ENCODE results near the gene ORAI3. TPM values are rescaled to one million over a fixed set of nuclear protein-coding genes. Genes with fewer than 3 reads are reported as not detected.
A peak's percentile ranks its signal among the peaks of the same experiment; 100 is the strongest.

Gene ORAI3
- total and polyA plus RNA-seq, 2 of the 13 experiments (the other 11 are each of a cell fraction or from before 2014, with no cell fraction given) = 11.4 to 32.0 TPM

DNA sequence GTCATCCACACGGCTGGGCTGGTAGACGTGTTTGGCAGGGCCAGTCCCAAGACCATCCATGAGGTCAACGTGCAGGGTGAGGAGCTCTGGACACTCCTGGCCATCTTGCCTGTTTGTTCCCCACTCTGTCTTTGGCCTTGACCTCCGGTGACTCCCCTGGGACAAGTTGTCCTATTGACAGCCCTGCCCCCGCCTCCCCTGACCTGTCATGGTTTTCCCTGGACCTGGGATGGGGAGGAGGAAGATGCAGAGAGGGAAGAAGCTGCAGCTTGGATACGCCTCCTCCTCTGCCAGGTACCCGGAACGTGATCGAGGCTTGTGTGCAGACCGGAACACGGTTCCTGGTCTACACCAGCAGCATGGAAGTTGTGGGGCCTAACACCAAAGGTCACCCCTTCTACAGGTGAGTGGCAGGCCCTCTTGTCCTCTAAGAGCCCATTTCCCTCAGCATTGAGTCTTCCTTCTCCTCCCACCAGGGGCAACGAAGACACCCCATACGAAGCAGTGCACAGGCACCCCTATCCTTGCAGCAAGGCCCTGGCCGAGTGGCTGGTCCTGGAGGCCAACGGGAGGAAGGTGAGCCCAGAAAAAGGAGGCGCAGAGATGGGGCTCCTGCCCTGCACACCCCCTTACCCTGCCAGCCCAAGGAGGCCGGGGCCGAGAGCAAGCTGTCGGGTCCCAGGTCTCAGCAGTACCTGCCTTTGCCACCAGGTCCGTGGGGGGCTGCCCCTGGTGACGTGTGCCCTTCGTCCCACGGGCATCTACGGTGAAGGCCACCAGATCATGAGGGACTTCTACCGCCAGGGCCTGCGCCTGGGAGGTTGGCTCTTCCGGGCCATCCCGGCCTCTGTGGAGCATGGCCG, 37.5 kb downstream of the ORAI3 start (continued):
- TF ChIP-seq TFDP2 (CRISPR knock-in tag; IDR thresholded peaks at IDR 0.05) (no peak), POLR2G (IDR thresholded peaks at IDR 0.05; ENCODE audit: low read depth, low read length) (no peak; the same call in 1 of the 2 replicates), YY1 (IDR thresholded peaks at IDR 0.05; ENCODE audit: insufficient read depth, insufficient replicate concordance, low read depth, low read length) (no peak), EP300 (IDR thresholded peaks at IDR 0.05; ENCODE audit: low read depth in 2 of 2, low read length in 2 of 2) (no peak), EP300 (CRISPR knock-in tag; IDR thresholded peaks at IDR 0.05; ENCODE audit: borderline replicate concordance) (0 out of 2 replicates have a peak, but pooled peaks have one; percentile 23), ERF (CRISPR knock-in tag; IDR thresholded peaks at IDR 0.05) (no peak), DR1 (CRISPR knock-in tag; IDR thresholded peaks at IDR 0.05) (no peak), PCBP2 (optimal IDR thresholded peaks at IDR 0.05; ENCODE audit: low read depth, low read length, poor library complexity, severe bottlenecking) (no peak), MTA3 (CRISPR knock-in tag; IDR thresholded peaks at IDR 0.05) (no peak), SMARCC2 (IDR thresholded peaks at IDR 0.05) (no peak), ZNF839 (CRISPR knock-in tag; IDR thresholded peaks at IDR 0.05; ENCODE audit: borderline replicate concordance) (no peak), SKI (IDR thresholded peaks at IDR 0.05; ENCODE audit: partially characterized antibody) (peak; percentile 42), ZNF572 (CRISPR knock-in tag; IDR thresholded peaks at IDR 0.05) (no peak), MLLT10 (CRISPR knock-in tag; IDR thresholded peaks at IDR 0.05) (no peak), FOSL1 (CRISPR knock-in tag; IDR thresholded peaks at IDR 0.05; ENCODE audit: borderline replicate concordance) (no peak), ZNF335 (CRISPR knock-in tag; IDR thresholded peaks at IDR 0.05) (no peak), ZNF720 (CRISPR knock-in tag; IDR thresholded peaks at IDR 0.05) (no peak), REL (CRISPR knock-in tag; conservative IDR thresholded peaks at IDR 0.05) (no peak)
- TF ChIP-seq, protein P1, sequence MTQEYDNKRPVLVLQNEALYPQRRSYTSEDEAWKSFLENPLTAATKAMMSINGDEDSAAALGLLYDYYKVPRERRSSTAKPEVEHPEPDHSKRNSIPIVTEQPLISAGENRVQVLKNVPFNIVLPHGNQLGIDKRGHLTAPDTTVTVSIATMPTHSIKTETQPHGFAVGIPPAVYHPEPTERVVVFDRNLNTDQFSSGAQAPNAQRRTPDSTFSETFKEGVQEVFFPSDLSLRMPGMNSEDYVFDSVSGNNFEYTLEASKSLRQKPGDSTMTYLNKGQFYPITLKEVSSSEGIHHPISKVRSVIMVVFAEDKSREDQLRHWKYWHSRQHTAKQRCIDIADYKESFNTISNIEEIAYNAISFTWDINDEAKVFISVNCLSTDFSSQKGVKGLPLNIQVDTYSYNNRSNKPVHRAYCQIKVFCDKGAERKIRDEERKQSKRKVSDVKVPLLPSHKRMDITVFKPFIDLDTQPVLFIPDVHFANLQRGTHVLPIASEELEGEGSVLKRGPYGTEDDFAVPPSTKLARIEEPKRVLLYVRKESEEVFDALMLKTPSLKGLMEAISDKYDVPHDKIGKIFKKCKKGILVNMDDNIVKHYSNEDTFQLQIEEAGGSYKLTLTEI (CRISPR knock-in tag; conservative IDR thresholded peaks at IDR 0.05) = no peak
- TF ChIP-seq, protein P2, sequence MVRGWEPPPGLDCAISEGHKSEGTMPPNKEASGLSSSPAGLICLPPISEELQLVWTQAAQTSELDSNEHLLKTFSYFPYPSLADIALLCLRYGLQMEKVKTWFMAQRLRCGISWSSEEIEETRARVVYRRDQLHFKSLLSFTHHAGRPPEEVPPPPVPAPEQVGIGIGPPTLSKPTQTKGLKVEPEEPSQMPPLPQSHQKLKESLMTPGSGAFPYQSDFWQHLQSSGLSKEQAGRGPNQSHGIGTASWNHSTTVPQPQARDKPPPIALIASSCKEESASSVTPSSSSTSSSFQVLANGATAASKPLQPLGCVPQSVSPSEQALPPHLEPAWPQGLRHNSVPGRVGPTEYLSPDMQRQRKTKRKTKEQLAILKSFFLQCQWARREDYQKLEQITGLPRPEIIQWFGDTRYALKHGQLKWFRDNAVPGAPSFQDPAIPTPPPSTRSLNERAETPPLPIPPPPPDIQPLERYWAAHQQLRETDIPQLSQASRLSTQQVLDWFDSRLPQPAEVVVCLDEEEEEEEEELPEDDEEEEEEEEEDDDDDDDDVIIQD (CRISPR knock-in tag; IDR thresholded peaks at IDR 0.05; ENCODE audit: low read depth) = no peak
- TF ChIP-seq, protein P3, sequence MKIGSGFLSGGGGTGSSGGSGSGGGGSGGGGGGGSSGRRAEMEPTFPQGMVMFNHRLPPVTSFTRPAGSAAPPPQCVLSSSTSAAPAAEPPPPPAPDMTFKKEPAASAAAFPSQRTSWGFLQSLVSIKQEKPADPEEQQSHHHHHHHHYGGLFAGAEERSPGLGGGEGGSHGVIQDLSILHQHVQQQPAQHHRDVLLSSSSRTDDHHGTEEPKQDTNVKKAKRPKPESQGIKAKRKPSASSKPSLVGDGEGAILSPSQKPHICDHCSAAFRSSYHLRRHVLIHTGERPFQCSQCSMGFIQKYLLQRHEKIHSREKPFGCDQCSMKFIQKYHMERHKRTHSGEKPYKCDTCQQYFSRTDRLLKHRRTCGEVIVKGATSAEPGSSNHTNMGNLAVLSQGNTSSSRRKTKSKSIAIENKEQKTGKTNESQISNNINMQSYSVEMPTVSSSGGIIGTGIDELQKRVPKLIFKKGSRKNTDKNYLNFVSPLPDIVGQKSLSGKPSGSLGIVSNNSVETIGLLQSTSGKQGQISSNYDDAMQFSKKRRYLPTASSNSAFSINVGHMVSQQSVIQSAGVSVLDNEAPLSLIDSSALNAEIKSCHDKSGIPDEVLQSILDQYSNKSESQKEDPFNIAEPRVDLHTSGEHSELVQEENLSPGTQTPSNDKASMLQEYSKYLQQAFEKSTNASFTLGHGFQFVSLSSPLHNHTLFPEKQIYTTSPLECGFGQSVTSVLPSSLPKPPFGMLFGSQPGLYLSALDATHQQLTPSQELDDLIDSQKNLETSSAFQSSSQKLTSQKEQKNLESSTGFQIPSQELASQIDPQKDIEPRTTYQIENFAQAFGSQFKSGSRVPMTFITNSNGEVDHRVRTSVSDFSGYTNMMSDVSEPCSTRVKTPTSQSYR (CRISPR knock-in tag; IDR thresholded peaks at IDR 0.05; ENCODE audit: borderline replicate concordance) = peak; percentile 90
- TF ChIP-seq, protein P4, sequence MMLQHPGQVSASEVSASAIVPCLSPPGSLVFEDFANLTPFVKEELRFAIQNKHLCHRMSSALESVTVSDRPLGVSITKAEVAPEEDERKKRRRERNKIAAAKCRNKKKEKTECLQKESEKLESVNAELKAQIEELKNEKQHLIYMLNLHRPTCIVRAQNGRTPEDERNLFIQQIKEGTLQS (CRISPR knock-in tag; IDR thresholded peaks at IDR 0.05) = no peak
